ENCODE measurements around the gene NGF.

DNA sequence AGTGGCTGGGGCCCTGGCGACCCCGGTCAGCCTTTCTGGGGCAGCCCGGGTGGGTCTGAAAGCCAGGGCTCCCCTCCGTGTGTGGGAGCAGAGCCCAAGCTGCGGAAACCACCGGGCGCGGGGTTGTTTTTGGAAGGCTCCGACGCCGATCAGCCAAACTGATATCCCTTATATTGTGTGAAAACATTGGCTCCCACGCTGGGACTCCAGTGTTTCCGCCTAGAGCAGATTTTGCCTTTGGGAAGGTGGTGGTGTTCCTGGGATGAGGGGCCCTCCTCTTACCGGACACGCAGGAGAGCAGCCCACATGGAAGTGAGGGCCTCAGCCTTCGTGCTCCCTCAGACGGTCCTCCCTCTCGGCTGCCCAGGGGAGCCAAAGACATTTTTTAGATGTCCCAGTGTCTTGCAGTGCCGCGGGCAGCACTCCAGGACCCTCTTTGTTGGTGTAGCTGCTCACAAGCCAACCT is 54.3 kb downstream of the NGF start:
- TF ChIP-seq, protein P1, sequence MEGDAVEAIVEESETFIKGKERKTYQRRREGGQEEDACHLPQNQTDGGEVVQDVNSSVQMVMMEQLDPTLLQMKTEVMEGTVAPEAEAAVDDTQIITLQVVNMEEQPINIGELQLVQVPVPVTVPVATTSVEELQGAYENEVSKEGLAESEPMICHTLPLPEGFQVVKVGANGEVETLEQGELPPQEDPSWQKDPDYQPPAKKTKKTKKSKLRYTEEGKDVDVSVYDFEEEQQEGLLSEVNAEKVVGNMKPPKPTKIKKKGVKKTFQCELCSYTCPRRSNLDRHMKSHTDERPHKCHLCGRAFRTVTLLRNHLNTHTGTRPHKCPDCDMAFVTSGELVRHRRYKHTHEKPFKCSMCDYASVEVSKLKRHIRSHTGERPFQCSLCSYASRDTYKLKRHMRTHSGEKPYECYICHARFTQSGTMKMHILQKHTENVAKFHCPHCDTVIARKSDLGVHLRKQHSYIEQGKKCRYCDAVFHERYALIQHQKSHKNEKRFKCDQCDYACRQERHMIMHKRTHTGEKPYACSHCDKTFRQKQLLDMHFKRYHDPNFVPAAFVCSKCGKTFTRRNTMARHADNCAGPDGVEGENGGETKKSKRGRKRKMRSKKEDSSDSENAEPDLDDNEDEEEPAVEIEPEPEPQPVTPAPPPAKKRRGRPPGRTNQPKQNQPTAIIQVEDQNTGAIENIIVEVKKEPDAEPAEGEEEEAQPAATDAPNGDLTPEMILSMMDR (IDR thresholded peaks at IDR 0.05; ENCODE audit: poor library complexity): no peak
- no peak for TF ChIP-seq EZH2 (IDR thresholded peaks at IDR 0.05; ENCODE audit: borderline replicate concordance)
